Endothelial cell of umbilical vein (primary cell): ENCODE measurements around the gene TRAPPC4. TPM values are rescaled to one million over a fixed set of nuclear protein-coding genes. Genes with fewer than 3 reads are reported as not detected.
"Not testable (repeated sequence)": the region's sequence is repeated elsewhere in the genome, so short reads cannot be mapped to it uniquely, and the experiment has no call there.

Source experiments
- BruUV-seq: library from RNA; stranded (reverse); fragments of 400-500 nt; replicated peaks from 2 replicates; lab custom pipeline; 2021; lab: Mats Ljungman, UMichigan
- CTCF ChIA-PET: fragments of 300-600, 350-600 bp; sonication (Branson Sonifier 250); formaldehyde crosslinking; loops from one replicate; lab custom pipeline; 2021; ENCODE audit warnings: antibody characterized with exemption, inconsistent platforms; lab: Charles Lee
- POLR2A ChIA-PET: fragments of 300-600, 350-600 bp; sonication (Branson Sonifier 250); formaldehyde crosslinking; loops from one replicate; lab custom pipeline; 2021; ENCODE audit warnings: antibody characterized with exemption, inconsistent platforms; lab: Charles Lee
- DNase-seq: peaks from one replicate; pipeline ENCODE4 v3.0.0-alpha.2; 2011; ENCODE audit warnings: low read depth, low spot score
- FAIRE-seq: peaks from 2 replicates; lab custom pipeline; 2011; peaks lifted over from hg19 to GRCh38; lab: Jason Lieb, UNC
- H2AFZ ChIP-seq: 2 replicates; pipeline ENCODE4 v1.6.0; 2012; ENCODE audit warnings: low read depth, low read length, control low read depth, inconsistent platforms
- H3K27ac ChIP-seq: 2 replicates; pipeline ENCODE4 v1.5.1; 2011; ENCODE audit warnings: low read depth, mild to moderate bottlenecking, control low read depth, low read length, moderate library complexity; ENCODE audit not compliant: insufficient read depth
- H3K27me3 ChIP-seq, 2 experiments: 2 replicates each; pipeline versions ENCODE4 v1.6.0 to v1.6.1; 2011; ENCODE audit warnings: low read length in 2 of 2, mixed read lengths in 1 of 2; ENCODE audit not compliant: control insufficient read depth in 2 of 2, insufficient read depth in 2 of 2
- H3K36me3 ChIP-seq, 2 experiments: 2 replicates in 1 of 2; 3 replicates in 1 of 2; pipeline ENCODE4 v1.5.1; 2011; ENCODE audit warnings: low read length in 2 of 2, mild to moderate bottlenecking in 1 of 2, moderate library complexity in 1 of 2; ENCODE audit not compliant: control insufficient read depth in 2 of 2, insufficient read depth in 2 of 2; ENCODE audit errors: extremely low read depth in 1 of 2
- H3K4me1 ChIP-seq: 3 replicates; pipeline ENCODE4 v1.5.1; 2011; ENCODE audit warnings: mild to moderate bottlenecking, low read length; ENCODE audit not compliant: control insufficient read depth, insufficient read depth; ENCODE audit errors: extremely low read depth
- H3K4me2 ChIP-seq: 2 replicates; pipeline ENCODE4 v1.6.1; 2011; ENCODE audit warnings: low read length, control low read depth, mixed read lengths; ENCODE audit not compliant: insufficient read depth
- H3K4me3 ChIP-seq, 3 experiments: fragments of 200-600 bp in 1 of 3; sonication (generic), shearing (Covaris generic) in 1 of 3; replicated peaks in 1 of 3; 2 replicates each; pipeline ENCODE4 v1.5.1; 2011 to 2016; ENCODE audit warnings: control low read depth in 3 of 3, low read length in 3 of 3, mild to moderate bottlenecking in 2 of 3, inconsistent platforms in 1 of 3, low read depth in 1 of 3, moderate library complexity in 1 of 3; ENCODE audit not compliant: insufficient read depth in 1 of 3
- H3K79me2 ChIP-seq: 2 replicates; pipeline ENCODE4 v1.6.0; 2012; ENCODE audit warnings: low read length, inconsistent platforms; ENCODE audit not compliant: control insufficient read depth, insufficient read depth
- H3K9ac ChIP-seq: replicated peaks from 2 replicates; pipeline ENCODE3; 2011; ENCODE audit warnings: low read length, control low read depth; ENCODE audit not compliant: insufficient read depth; ENCODE audit errors: extremely low read depth
- H3K9me1 ChIP-seq: replicated peaks from 3 replicates; pipeline ENCODE4 v1.6.0; 2011; ENCODE audit warnings: mild to moderate bottlenecking, low read length; ENCODE audit not compliant: control insufficient read depth, insufficient read depth; ENCODE audit errors: extremely low read depth
- H3K9me3 ChIP-seq: replicated peaks from 2 replicates; pipeline ENCODE4 v1.5.1; 2012; ENCODE audit warnings: low read length, inconsistent platforms; ENCODE audit not compliant: control insufficient read depth, insufficient read depth
- H4K20me1 ChIP-seq: replicated peaks from 2 replicates; pipeline ENCODE3; 2011; ENCODE audit warnings: mild to moderate bottlenecking, low read length; ENCODE audit not compliant: control insufficient read depth, insufficient read depth; ENCODE audit errors: extremely low read depth
- EZH2 ChIP-seq: IDR thresholded peaks from 2 replicates; pipeline ENCODE4 v1.6.1; 2012; ENCODE audit warnings: borderline replicate concordance, low read depth, mild to moderate bottlenecking, moderate library complexity, low read length, inconsistent platforms; ENCODE audit not compliant: severe bottlenecking
- FOS ChIP-seq: IDR thresholded peaks from 2 replicates; pipeline ENCODE4 v1.6.1; 2011; ENCODE audit warnings: mild to moderate bottlenecking, low read length, moderate library complexity, borderline replicate concordance; ENCODE audit not compliant: insufficient read depth
- GATA2 ChIP-seq: IDR thresholded peaks from 2 replicates; pipeline ENCODE4 v1.7.0; 2011; ENCODE audit warnings: low read depth, mild to moderate bottlenecking, moderate library complexity, mixed read lengths, low read length; ENCODE audit not compliant: insufficient read length, insufficient read depth
- JUN ChIP-seq: IDR thresholded peaks from 2 replicates; pipeline ENCODE4 v1.6.1; 2011; ENCODE audit warnings: borderline replicate concordance, low read depth; ENCODE audit not compliant: insufficient read length, insufficient read depth
- MAX ChIP-seq: IDR thresholded peaks from 2 replicates; pipeline ENCODE4 v1.6.1; 2011; ENCODE audit not compliant: insufficient read depth, insufficient read length
- MYC ChIP-seq: IDR thresholded peaks from one replicate; pipeline ENCODE4 v1.6.1; 2011; ENCODE audit warnings: mild to moderate bottlenecking, low read depth, low read length
- POLR2A ChIP-seq: IDR thresholded peaks from 2 replicates; pipeline ENCODE4 v1.6.1; 2012; ENCODE audit warnings: low read depth, mild to moderate bottlenecking, control low read depth, low read length
- POLR2AphosphoS5 ChIP-seq: IDR thresholded peaks from 2 replicates; pipeline ENCODE4 v1.6.1; 2012; ENCODE audit warnings: low read depth, mild to moderate bottlenecking, control low read depth, low read length, moderate library complexity; ENCODE audit not compliant: insufficient read depth
- dilution Hi-C: fragments of 300-500 bp; cut with MboI; formaldehyde crosslinking; loops from one replicate; pipeline ENCODE4 v1.15.0; 2019; ENCODE audit warnings: low sequenced_read_pairs; ENCODE audit not compliant: extremely low pct_ligation_motif_present
- intact Hi-C: fragments of 100-400 bp; cut with micrococcal nuclease; formaldehyde crosslinking; loops from one replicate; pipeline ENCODE4 v1.10.0; 2022
- polyA plus RNA-seq, 4 experiments: library from polyadenylated mRNA; depleted of rRNA in 3 of 4; stranded (reverse) in 3 of 4; unstranded in 1 of 4; fragments of >200 nt; gene quantifications; 2 replicates each; pipeline versions ENCODE4 v1.2.1 to v1.2.3, GENCODE V29; 2011 to 2012; ENCODE audit warnings: missing spikeins in 1 of 4
- total RNA-seq: library from RNA; stranded (reverse); gene quantifications from 2 replicates; pipeline ENCODE4 v1.2.3, GENCODE V29; 2021
- TF ChIP-seq, protein P1 (sequence below), 2 donors: IDR thresholded peaks; 1 replicate in 1 of 2; 2 replicates in 1 of 2; pipeline ENCODE4 v1.5.1; 2011; ENCODE audit warnings: low read length in 2 of 2, mild to moderate bottlenecking in 2 of 2, moderate library complexity in 2 of 2, control low read depth in 1 of 2, inconsistent platforms in 1 of 2, low read depth in 1 of 2; ENCODE audit not compliant: insufficient read depth in 1 of 2; ENCODE audit errors: extremely low read depth in 1 of 2

TRAPPC4 gene
- total and polyA plus RNA-seq, 2 donors (not counting 3 experiments of a cell fraction or from before 2014, with no cell fraction given): 64.2 to 224 TPM

- no peaks in the 10 kb centered on the region for H4K20me1 ChIP-seq
- FAIRE-seq (no peak), DNase-seq (no peak)
- BruUV-seq: no TSS peak
- H3K4me2 ChIP-seq: no peak overlapping the region
- H3K36me3 ChIP-seq: no peaks in the 10 kb centered on the region
- H3K9me3 ChIP-seq: no peaks in the 10 kb centered on the region
- ChIA-PET CTCF (interaction anchor here (0.9 to 2.2 kb wide), 2 partner anchors 13 to 31 kb away, joined by 3 to 11 read pairs; partner anchors contain the start of genes RPS25 and TRAPPC4), POLR2A (no interaction called here)
- H3K9me1 ChIP-seq: no peaks in the 10 kb centered on the region
- no peak overlapping the region for H3K9ac ChIP-seq
- peaks cover 5% of the 10 kb centered on the region for H3K4me1 ChIP-seq
- no peak overlapping the region for H2AFZ ChIP-seq
- intact Hi-C loops (no loop called here), dilution Hi-C loops (no loop called here)
- H3K79me2 ChIP-seq: no peaks in the 10 kb centered on the region
- H3K27me3 ChIP-seq: no peaks in the 10 kb centered on the region
- no peak overlapping the region for H3K27ac ChIP-seq
- TF ChIP-seq, protein P1, sequence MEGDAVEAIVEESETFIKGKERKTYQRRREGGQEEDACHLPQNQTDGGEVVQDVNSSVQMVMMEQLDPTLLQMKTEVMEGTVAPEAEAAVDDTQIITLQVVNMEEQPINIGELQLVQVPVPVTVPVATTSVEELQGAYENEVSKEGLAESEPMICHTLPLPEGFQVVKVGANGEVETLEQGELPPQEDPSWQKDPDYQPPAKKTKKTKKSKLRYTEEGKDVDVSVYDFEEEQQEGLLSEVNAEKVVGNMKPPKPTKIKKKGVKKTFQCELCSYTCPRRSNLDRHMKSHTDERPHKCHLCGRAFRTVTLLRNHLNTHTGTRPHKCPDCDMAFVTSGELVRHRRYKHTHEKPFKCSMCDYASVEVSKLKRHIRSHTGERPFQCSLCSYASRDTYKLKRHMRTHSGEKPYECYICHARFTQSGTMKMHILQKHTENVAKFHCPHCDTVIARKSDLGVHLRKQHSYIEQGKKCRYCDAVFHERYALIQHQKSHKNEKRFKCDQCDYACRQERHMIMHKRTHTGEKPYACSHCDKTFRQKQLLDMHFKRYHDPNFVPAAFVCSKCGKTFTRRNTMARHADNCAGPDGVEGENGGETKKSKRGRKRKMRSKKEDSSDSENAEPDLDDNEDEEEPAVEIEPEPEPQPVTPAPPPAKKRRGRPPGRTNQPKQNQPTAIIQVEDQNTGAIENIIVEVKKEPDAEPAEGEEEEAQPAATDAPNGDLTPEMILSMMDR (IDR thresholded peaks at IDR 0.05; ENCODE audit: extremely low read depth in 1 of 2, insufficient read depth in 1 of 2, low read depth in 1 of 2, low read length in 2 of 2): no peak
- TF ChIP-seq FOS (no peak), JUN (no peak), POLR2AphosphoS5 (no peak), GATA2 (no peak), EZH2 (no peak), MYC (no peak), MAX (no peak), POLR2A (no peak)
- H3K4me3 ChIP-seq: no peak overlapping the region
Observed at GRCh38 chr11:119031912-119032280, 13.3 kb downstream of the TRAPPC4 start.

GRCh38 chr11:119033421-119033820, 14.9 kb downstream of the TRAPPC4 start:
- H3K9me3 ChIP-seq, intact Hi-C loops: not testable (repeated sequence)

More at GRCh38 chr11:119033421-119033820, 14.9 kb downstream of the TRAPPC4 start:
- H3K4me2 ChIP-seq, H3K4me1 ChIP-seq, H3K27me3 ChIP-seq, BruUV-seq, H3K4me3 ChIP-seq, dilution Hi-C loops, H3K79me2 ChIP-seq, H3K27ac ChIP-seq, H3K9ac ChIP-seq, FAIRE-seq, H4K20me1 ChIP-seq, H3K9me1 ChIP-seq, POLR2A ChIA-PET, H3K36me3 ChIP-seq, H2AFZ ChIP-seq, DNase-seq: not testable (repeated sequence)
- CTCF ChIA-PET: interaction anchor here (1.0 kb wide), 1 partner anchor 22 kb away, joined by 3 read pairs; no protein-coding TSS in a partner anchor
